CD4-positive, alpha-beta T cell treated with Interleukin-17A for 4 hours (primary cell): ENCODE results near the gene CASS4.

Experiments
- DNase-seq: peaks from one replicate; pipeline ENCODE4 v3.0.0-alpha.2; 2020; ENCODE audit warnings: mixed read lengths

Gene CASS4

GRCh38 chr20:56423886-56424285, 11.8 kb downstream of the CASS4 start:
- DNase-seq, result no peak

- DNase-seq, result no peak
Measured at GRCh38 chr20:56424931-56425330, 12.9 kb downstream of the CASS4 start.

GRCh38 chr20:56426026-56426425, 14.0 kb downstream of the CASS4 start:
- no peak for DNase-seq

GRCh38 chr20:56426926-56427325, 14.9 kb downstream of the CASS4 start:
- no peak for DNase-seq

GRCh38 chr20:56427797-56428196, 15.7 kb downstream of the CASS4 start:
- DNase-seq, result no peak

GRCh38 chr20:56428410-56428809, 16.4 kb downstream of the CASS4 start:
- no peak for DNase-seq

- no peak for DNase-seq
Measured at GRCh38 chr20:56428881-56429280, 16.8 kb downstream of the CASS4 start.

- DNase-seq, result peak; percentile 42
Measured at GRCh38 chr20:56429502-56429901, 17.4 kb downstream of the CASS4 start.

- no peak for DNase-seq
Measured at GRCh38 chr20:56429941-56430340, 17.9 kb downstream of the CASS4 start.

GRCh38 chr20:56430461-56430860, 18.4 kb downstream of the CASS4 start:
- no peak for DNase-seq

GRCh38 chr20:56430957-56431356, 18.9 kb downstream of the CASS4 start:
- DNase-seq, result no peak

GRCh38 chr20:56431471-56431870, 19.4 kb downstream of the CASS4 start:
- DNase-seq, result no peak

- DNase-seq, result no peak
Measured at GRCh38 chr20:56433221-56433879, 21.3 kb downstream of the CASS4 start.

- no peak for DNase-seq
Measured at GRCh38 chr20:56433880-56434255, 21.8 kb downstream of the CASS4 start.

GRCh38 chr20:56437196-56437960, 25.3 kb downstream of the CASS4 start:
- no peak for DNase-seq

GRCh38 chr20:56438284-56438683, 26.2 kb downstream of the CASS4 start:
- no peak for DNase-seq

- DNase-seq, result peak; percentile 48
Measured at GRCh38 chr20:56439771-56440291, 27.8 kb downstream of the CASS4 start.

GRCh38 chr20:56440346-56441007, 28.4 kb downstream of the CASS4 start:
- DNase-seq, result peak; percentile 56

GRCh38 chr20:56442389-56443365, 30.6 kb downstream of the CASS4 start:
- no peak for DNase-seq

- DNase-seq, result no peak
Measured at GRCh38 chr20:56443654-56444540, 31.8 kb downstream of the CASS4 start.

GRCh38 chr20:56445130-56445529, 33.1 kb downstream of the CASS4 start:
- DNase-seq, result no peak
